ENCODE data around the gene KCNA5. TPM values are rescaled to one million over a fixed set of nuclear protein-coding genes. Genes with fewer than 3 reads are reported as not detected.

Gene KCNA5
- total RNA-seq, 4 donors from 2014 or later, result 0.19 to 1.3 TPM; not detected in 2

DNA sequence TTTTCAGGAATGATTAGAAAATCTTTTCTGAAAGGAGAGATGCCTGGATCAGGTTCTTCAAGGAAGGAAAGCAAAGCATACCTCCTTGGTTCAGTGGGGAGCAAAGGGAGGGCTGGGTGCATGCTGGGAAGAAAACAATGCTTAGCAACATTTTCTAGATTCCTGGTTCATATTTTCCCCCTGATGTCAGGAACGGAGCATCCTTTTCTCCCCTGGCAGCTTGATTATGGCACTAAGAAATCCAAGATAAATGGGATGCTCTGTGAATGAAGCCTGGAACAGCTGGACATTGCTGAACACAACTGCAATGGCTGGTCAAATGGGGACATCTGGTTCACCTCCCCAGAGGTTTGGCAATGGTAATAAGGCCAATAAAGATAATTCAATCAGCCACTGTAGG is 50.9 kb downstream of the KCNA5 start:
- DNase-seq (ENCODE audit: low spot score), result no peak
- TF ChIP-seq, protein P1, sequence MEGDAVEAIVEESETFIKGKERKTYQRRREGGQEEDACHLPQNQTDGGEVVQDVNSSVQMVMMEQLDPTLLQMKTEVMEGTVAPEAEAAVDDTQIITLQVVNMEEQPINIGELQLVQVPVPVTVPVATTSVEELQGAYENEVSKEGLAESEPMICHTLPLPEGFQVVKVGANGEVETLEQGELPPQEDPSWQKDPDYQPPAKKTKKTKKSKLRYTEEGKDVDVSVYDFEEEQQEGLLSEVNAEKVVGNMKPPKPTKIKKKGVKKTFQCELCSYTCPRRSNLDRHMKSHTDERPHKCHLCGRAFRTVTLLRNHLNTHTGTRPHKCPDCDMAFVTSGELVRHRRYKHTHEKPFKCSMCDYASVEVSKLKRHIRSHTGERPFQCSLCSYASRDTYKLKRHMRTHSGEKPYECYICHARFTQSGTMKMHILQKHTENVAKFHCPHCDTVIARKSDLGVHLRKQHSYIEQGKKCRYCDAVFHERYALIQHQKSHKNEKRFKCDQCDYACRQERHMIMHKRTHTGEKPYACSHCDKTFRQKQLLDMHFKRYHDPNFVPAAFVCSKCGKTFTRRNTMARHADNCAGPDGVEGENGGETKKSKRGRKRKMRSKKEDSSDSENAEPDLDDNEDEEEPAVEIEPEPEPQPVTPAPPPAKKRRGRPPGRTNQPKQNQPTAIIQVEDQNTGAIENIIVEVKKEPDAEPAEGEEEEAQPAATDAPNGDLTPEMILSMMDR (IDR thresholded peaks at IDR 0.05), result no peak
- no peak for ATAC-seq (ENCODE audit: low FRiP score)

DNA sequence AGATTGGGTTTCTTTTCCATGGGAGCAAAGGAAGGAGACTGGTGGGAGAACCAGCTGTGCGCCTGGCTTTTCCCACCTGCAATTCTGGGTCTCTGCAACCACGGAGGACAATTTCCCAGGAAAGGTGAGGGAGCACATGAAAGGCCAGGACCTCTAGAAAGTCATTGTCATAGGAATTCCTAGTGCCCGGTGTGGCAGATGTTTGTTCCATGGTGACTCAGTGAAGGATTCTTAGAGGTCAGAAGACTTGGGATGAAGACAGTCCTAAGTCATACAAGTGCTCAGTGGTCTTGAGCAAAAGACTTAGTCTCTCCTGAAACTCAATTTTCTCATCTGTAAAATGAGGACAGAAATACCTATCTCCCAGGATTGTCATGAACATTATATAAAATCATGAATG is 51.3 kb downstream of the KCNA5 start:
- TF ChIP-seq, protein P1 (IDR thresholded peaks at IDR 0.05), result no peak
- no peak for ATAC-seq (ENCODE audit: low FRiP score)
- no peak for DNase-seq (ENCODE audit: low spot score)

Other genes with a start within 250 kb of the KCNA5 start
- gene KCNA1, start 134.0 kb upstream of the KCNA5 start, total RNA-seq, result 1 to 10 TPM in 1 of 4 donors, under 1 TPM in 2, not detected in 1; 0.36 to 2.2 (median 0.44) TPM

All from omental fat pad (tissue), 4 donors.